B cell (primary cell): ENCODE results near the gene SLC12A4. TPM values are rescaled to one million over a fixed set of nuclear protein-coding genes. Genes with fewer than 3 reads are reported as not detected.
A peak's percentile ranks its signal among the peaks of the same experiment; 100 is the strongest.
"Not testable (repeated sequence)": the region's sequence is repeated elsewhere in the genome, so short reads cannot be mapped to it uniquely, and the experiment has no call there.

Experiments used
- ATAC-seq: fragments of 200-7000 bp; cut with Tn5 transposase; one replicate; pipeline ENCODE4 v1.10.0; 2021; ENCODE audit warnings: low read depth, mild to moderate bottlenecking, moderate number of reproducible peaks, moderate library complexity
- CTCF ChIA-PET: fragments of 350-600 bp; sonication (Branson Sonifier 250); formaldehyde crosslinking; loops from one replicate; lab custom pipeline; 2021; ENCODE audit warnings: antibody characterized with exemption, inconsistent platforms; lab: Charles Lee
- POLR2A ChIA-PET: fragments of 350-600 bp; sonication (Branson Sonifier 250); formaldehyde crosslinking; loops from one replicate; lab custom pipeline; 2021; ENCODE audit warnings: antibody characterized with exemption; lab: Charles Lee
- DNase-seq: peaks from one replicate; pipeline ENCODE4 v3.0.0; 2013
- H2AFZ ChIP-seq: 2 replicates; pipeline ENCODE4 v1.6.1; 2012; ENCODE audit warnings: mild to moderate bottlenecking, low read depth, low read length; ENCODE audit not compliant: insufficient read depth, poor library complexity, severe bottlenecking
- H3K27ac ChIP-seq, 2 donors: 1 replicate in 1 of 2; 2 replicates in 1 of 2; pipeline ENCODE4 v1.5.1; 2012 to 2013; ENCODE audit warnings: low read length in 2 of 2, mild to moderate bottlenecking in 2 of 2, moderate library complexity in 1 of 2
- H3K27me3 ChIP-seq, 4 experiments: fragments of 200-600 bp in 1 of 4; sonication (generic) in 1 of 4; replicated peaks in 1 of 4; 1 replicate in 2 of 4; 2 replicates in 2 of 4; pipeline versions ENCODE4 v1.6.1 to v1.7.0; 2013 to 2016; ENCODE audit warnings: low read length in 3 of 4, mild to moderate bottlenecking in 2 of 4, mixed read lengths in 1 of 4, moderate library complexity in 1 of 4; ENCODE audit not compliant: insufficient read depth in 4 of 4, control insufficient read depth in 3 of 4; ENCODE audit errors: control extremely low read depth in 1 of 4
- H3K36me3 ChIP-seq, 2 experiments: replicated peaks in 1 of 2; 1 replicate in 1 of 2; 2 replicates in 1 of 2; pipeline versions ENCODE4 v1.6.1 to v1.7.1; 2013; ENCODE audit warnings: low read length in 1 of 2; ENCODE audit not compliant: insufficient read depth in 2 of 2, control insufficient read depth in 1 of 2; ENCODE audit errors: control extremely low read depth in 1 of 2, extremely low read depth in 1 of 2
- H3K4me1 ChIP-seq, 2 donors: fragments of 200-600 bp in 1 of 2; sonication (generic) in 1 of 2; 1 replicate in 1 of 2; 2 replicates in 1 of 2; pipeline versions ENCODE4 v1.5.1 to v1.6.1; 2013 to 2017; ENCODE audit warnings: low read length in 2 of 2; ENCODE audit not compliant: control insufficient read depth in 2 of 2, insufficient read depth in 2 of 2
- H3K4me2 ChIP-seq: replicated peaks from 2 replicates; pipeline ENCODE3; 2012; ENCODE audit warnings: mild to moderate bottlenecking, low read depth, low read length; ENCODE audit not compliant: poor library complexity, severe bottlenecking
- H3K4me3 ChIP-seq, 5 experiments: fragments of 200-600 bp in 1 of 5; sonication (generic) in 1 of 5; 1 replicate in 3 of 5; 2 replicates in 2 of 5; pipeline versions ENCODE4 v1.5.1 to v1.7.0; 2011 to 2016; ENCODE audit warnings: low read length in 4 of 5, mild to moderate bottlenecking in 4 of 5, low read depth in 2 of 5, control low read depth in 1 of 5, moderate library complexity in 1 of 5; ENCODE audit not compliant: insufficient read depth in 1 of 5; ENCODE audit errors: control extremely low read depth in 1 of 5, extremely low read depth in 1 of 5
- H3K79me2 ChIP-seq: fragments of 200-600 bp; sonication (generic); one replicate; pipeline ENCODE4 v1.6.0; 2016; ENCODE audit warnings: low read length; ENCODE audit not compliant: control insufficient read depth, insufficient read depth
- H3K9ac ChIP-seq: fragments of 200-600 bp; sonication (generic); 2 replicates; pipeline ENCODE4 v1.6.1; 2017; ENCODE audit warnings: mild to moderate bottlenecking, low read length, moderate library complexity
- H3K9me3 ChIP-seq, 3 donors: one replicate each; pipeline versions ENCODE4 v1.6.1 to v1.7.1; 2013; ENCODE audit warnings: low read length in 2 of 3; ENCODE audit not compliant: control insufficient read depth in 2 of 3, insufficient read depth in 1 of 3; ENCODE audit errors: control extremely low read depth in 1 of 3
- H4K20me1 ChIP-seq: 2 replicates; pipeline ENCODE4 v1.6.0; 2012; ENCODE audit warnings: mild to moderate bottlenecking, low read length; ENCODE audit not compliant: insufficient read depth, control insufficient read depth, poor library complexity, severe bottlenecking
- H3K27ac Mint-ChIP-seq: one replicate; pipeline ENCODE4 v1.8.0; 2021; ENCODE audit warnings: mixed read lengths
- H3K27me3 Mint-ChIP-seq: one replicate; pipeline ENCODE4 v1.8.0; 2021; ENCODE audit warnings: mixed read lengths
- H3K4me1 Mint-ChIP-seq: one replicate; pipeline ENCODE4 v1.8.0; 2021; ENCODE audit warnings: mixed read lengths
- H3K4me3 Mint-ChIP-seq: one replicate; pipeline ENCODE4 v1.8.0; 2021; ENCODE audit warnings: mixed read lengths
- H3K9me3 Mint-ChIP-seq: one replicate; pipeline ENCODE4 v1.8.0; 2022; ENCODE audit warnings: mixed read lengths; ENCODE audit not compliant: insufficient read depth
- EZH2 ChIP-seq: IDR thresholded peaks from 2 replicates; pipeline ENCODE4 v1.6.1; 2012; ENCODE audit warnings: borderline replicate concordance, low read depth, mild to moderate bottlenecking, moderate library complexity, low read length; ENCODE audit not compliant: insufficient read depth, poor library complexity, severe bottlenecking
- WGBS: methylation state at CpG from one replicate; pipeline ENCODE4 v1.1.5; 2013; ENCODE audit warnings: missing lambda C conversion rate; ENCODE audit not compliant: insufficient coverage; 5-methylcytosine and 5-hydroxymethylcytosine counted together
- intact Hi-C: fragments of 100-400 bp; cut with micrococcal nuclease; formaldehyde crosslinking; loops from one replicate; pipeline ENCODE4 v1.10.0; 2022
- polyA plus RNA-seq: library from polyadenylated mRNA; depleted of rRNA; stranded (reverse); fragments of >200 nt; gene quantifications from 2 replicates; pipeline ENCODE4 v1.2.3, GENCODE V29; 2012
- total RNA-seq, 2 donors: library from RNA; stranded (reverse); fragments of 120-200 nt in 1 of 2; gene quantifications; 1 replicate in 1 of 2; 2 replicates in 1 of 2; pipeline versions ENCODE4 v1.2.3 to v1.2.4, GENCODE V29; 2013 to 2022
- TF ChIP-seq, protein P1 (sequence below): fragments of 200-600 bp; IDR thresholded peaks from one replicate; pipeline ENCODE4 v1.8.0; 2022; ENCODE audit warnings: antibody characterized with exemption, mild to moderate bottlenecking

Gene SLC12A4
- total and polyA plus RNA-seq, 2 donors (not counting 1 experiment from before 2014, with no cell fraction given), result 20.2 to 42.2 TPM

DNA sequence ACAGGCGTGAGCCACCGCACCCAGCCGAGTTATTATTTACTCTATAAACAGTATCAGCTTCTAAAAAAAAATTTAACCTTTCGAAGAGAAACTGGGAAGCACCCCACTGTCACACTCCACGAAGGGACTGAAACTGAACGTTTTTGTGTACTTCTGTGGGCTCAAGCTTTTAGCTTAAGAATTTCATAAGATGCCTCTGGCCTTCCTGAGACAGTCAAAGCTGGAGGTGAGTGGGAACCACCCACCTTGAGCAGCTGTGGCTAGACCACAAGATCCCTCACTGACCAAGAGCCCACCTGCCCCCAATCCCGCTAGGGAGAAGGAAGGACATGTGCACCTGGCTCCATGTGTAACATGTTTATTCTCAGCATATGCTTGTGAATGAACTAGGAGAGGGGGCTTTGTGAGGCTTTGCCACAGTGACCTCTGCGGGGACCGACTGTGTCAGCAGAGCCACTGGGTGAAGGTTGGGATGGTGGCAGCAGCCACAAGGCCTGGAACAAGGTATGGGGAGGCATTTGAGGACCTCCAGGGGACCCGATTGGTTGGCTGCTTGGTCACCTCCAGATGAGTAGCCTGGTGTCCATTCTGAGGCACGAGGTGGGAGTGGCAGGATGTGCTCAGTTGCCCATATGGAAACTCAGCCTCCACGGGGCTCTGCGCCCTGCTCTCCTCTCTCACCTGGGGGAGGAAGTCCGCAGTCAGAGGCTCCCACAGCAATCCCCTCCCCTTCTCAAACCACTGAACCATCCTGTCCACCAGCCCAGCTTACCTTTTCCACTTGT is 7.1 kb upstream of the SLC12A4 start:
- peaks cover 3% of the 10 kb centered on the region for H3K4me1 Mint-ChIP-seq
- Histone ChIP-seq H4K20me1 (no peaks in the 10 kb centered on the region), H3K36me3 (no peaks in the 10 kb centered on the region), H3K9ac (no peak overlapping the region), H3K4me1 (peaks cover 0 to 6% of the 10 kb centered on the region in 2 donors), H3K4me3 (no peak overlapping the region), H3K27me3 (peaks cover 0 to 1% (median 0%) of the 10 kb centered on the region in 4 experiments), H3K79me2 (no peaks in the 10 kb centered on the region), H3K4me2 (no peak overlapping the region), H2AFZ (no peak overlapping the region), H3K27ac (no peak overlapping the region), H3K9me3 (no peaks in the 10 kb centered on the region)
- H3K4me3 Mint-ChIP-seq, result no peak overlapping the region
- TF ChIP-seq, protein P1, sequence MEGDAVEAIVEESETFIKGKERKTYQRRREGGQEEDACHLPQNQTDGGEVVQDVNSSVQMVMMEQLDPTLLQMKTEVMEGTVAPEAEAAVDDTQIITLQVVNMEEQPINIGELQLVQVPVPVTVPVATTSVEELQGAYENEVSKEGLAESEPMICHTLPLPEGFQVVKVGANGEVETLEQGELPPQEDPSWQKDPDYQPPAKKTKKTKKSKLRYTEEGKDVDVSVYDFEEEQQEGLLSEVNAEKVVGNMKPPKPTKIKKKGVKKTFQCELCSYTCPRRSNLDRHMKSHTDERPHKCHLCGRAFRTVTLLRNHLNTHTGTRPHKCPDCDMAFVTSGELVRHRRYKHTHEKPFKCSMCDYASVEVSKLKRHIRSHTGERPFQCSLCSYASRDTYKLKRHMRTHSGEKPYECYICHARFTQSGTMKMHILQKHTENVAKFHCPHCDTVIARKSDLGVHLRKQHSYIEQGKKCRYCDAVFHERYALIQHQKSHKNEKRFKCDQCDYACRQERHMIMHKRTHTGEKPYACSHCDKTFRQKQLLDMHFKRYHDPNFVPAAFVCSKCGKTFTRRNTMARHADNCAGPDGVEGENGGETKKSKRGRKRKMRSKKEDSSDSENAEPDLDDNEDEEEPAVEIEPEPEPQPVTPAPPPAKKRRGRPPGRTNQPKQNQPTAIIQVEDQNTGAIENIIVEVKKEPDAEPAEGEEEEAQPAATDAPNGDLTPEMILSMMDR, result no peak
- no peak for TF ChIP-seq EZH2
- ChIA-PET CTCF (no interaction called here), POLR2A (interaction anchor here (0.7 kb wide), 1 partner anchor 162 kb away, joined by 3 read pairs; no protein-coding TSS in a partner anchor)
- DNase-seq (no peak), ATAC-seq (no peak)
- intact Hi-C loops, result no loop called here
- 79% methylated on average over 12 of the region's 14 CpGs for WGBS
- no peaks in the 10 kb centered on the region for H3K27me3 Mint-ChIP-seq
- H3K27ac Mint-ChIP-seq, result peak overlapping the region; percentile 26
- H3K9me3 Mint-ChIP-seq, result no peaks in the 10 kb centered on the region

DNA sequence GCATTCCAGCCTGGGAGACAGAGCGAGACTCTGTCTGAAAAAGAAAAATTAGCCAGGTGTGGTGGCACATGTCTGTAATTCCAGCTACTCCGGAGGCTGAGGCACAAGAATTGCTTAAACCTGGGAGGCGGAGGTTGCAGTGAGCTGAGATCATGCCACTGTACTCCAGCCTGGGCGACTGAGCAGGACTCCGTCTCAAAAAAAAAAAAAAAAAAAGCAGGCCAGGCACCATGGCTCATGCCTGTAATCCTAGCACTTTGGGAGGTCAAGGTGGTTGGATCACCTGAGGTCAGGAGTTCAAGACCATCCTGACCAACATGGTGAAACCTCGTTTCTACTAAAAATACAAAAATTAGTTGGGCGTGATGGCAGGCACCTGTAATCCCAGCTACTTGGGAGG is 3.8 kb upstream of the SLC12A4 start:
- ChIA-PET CTCF (interaction anchor here (0.8 to 1.0 kb wide), 2 partner anchors 26 to 34 kb away, joined by 4 read pairs; no protein-coding TSS in a partner anchor), POLR2A (interaction anchor here (0.6 to 0.7 kb wide), 2 partner anchors 50 to 72 kb away, joined by 8 read pairs; no protein-coding TSS in a partner anchor)
- H3K27me3 ChIP-seq, H4K20me1 ChIP-seq, H3K27ac Mint-ChIP-seq, H3K9me3 Mint-ChIP-seq, H3K4me3 Mint-ChIP-seq, H3K36me3 ChIP-seq, intact Hi-C loops, H3K4me2 ChIP-seq, H3K4me3 ChIP-seq, H3K27me3 Mint-ChIP-seq, ATAC-seq, H2AFZ ChIP-seq, H3K9ac ChIP-seq, H3K27ac ChIP-seq, H3K9me3 ChIP-seq, DNase-seq, H3K79me2 ChIP-seq: not testable (repeated sequence)
- H3K4me1 Mint-ChIP-seq, result peaks cover 16% of the 10 kb centered on the region
- H3K4me1 ChIP-seq, result peaks cover 5 to 19% of the 10 kb centered on the region in 2 donors
- WGBS, result 98% methylated on average over 4 of the region's 7 CpGs
